HG03571 (cell line): ENCODE data around the gene GJB1.
"Not testable (repeated sequence)": the region's sequence is repeated elsewhere in the genome, so short reads cannot be mapped to it uniquely, and the experiment has no call there.

Experiments used
- ATAC-seq: cut with Tn5 transposase; IDR thresholded peaks from one replicate; pipeline ENCODE4 v1.9.1; 2021; ENCODE audit not compliant: unreplicated experiment

GJB1 gene

DNA sequence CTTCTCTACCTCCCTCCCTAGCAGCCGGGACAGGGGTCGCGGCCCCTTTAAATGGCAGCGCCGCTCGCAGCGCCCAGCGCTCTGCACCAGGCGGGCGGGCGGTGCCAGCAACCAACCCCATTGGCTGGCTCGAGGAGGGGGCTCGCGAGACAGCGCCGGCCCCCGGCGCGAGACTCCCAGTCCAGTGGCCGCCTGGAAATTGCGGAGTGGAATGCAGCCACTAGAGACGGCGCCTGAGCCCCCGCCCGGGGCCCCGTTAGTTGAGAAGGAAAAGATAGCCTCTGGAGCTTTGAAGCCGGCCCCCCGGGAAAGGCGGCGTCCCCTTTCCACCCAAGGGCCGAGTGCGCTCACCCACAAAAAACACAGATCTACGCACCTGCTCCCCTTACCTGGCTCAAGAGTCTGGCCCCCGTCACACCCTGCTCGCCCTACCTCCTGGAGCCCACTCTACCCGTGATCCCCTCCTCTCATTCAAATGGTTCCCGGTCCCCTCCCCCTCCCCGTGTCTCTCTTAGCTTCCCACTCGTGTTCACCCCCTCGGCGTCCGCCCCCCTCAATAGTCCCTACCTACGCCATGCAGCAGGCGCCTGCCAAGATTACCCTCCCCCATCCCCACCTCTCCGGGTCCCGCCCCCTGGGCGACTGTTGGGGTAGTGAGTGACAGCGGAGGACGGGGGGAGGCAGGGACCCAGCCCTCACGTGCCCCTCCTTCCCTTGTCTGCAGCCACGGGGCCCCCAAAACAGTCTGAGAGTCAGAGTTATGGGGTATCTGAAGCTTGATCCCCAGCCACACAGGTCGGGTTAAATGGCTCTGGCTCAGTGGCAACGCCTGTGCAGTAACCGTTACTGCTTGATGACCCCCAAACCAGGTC, 31.3 kb downstream of the GJB1 start, which contains the start of gene ZMYM3:
Gene ZMYM3 (minus strand): TSS at position 49 of the 872 bp plus-strand sequence. CDS start 885 bp downstream, outside the sequence.
- peak; percentile 79 for ATAC-seq

DNA sequence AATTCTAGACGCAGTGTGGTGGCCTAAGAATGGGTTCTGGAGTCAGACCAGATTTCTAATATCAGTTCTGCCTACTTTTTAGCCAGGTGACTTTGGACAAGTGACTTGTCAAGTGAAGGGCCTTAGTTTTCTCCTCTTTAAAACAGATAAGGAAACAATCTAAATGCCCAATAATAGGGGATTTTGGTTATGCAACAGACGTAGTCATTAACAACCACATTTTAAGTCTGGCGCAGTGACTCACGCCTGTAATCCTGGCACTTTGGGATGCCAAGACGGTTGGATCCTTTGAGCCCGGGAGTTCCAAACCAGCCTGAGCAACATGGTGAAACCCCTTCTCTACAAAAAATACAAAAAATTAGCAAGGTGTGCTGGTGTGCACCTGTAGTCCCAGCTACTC, 33.0 kb downstream of the GJB1 start:
- ATAC-seq = no peak

DNA sequence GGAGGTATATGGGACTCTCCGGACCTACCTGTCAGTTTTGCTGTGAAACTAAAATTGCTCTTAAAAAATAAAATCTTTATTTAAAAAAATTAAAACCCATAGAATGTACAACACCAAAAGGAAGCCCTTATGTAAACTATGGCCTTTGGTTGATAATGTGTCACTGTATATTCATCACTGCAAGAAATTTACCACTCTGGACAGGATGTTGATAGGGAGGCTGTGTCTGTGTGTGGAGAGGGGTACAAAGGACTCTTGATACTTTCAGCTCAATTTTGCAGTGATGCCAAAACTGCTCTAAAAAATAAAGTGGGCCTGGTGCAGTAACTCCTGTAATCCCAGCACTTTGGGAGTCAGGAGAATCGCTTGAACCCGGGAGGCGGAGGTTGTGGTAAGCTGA, 33.8 kb downstream of the GJB1 start:
- ATAC-seq = no peak

DNA sequence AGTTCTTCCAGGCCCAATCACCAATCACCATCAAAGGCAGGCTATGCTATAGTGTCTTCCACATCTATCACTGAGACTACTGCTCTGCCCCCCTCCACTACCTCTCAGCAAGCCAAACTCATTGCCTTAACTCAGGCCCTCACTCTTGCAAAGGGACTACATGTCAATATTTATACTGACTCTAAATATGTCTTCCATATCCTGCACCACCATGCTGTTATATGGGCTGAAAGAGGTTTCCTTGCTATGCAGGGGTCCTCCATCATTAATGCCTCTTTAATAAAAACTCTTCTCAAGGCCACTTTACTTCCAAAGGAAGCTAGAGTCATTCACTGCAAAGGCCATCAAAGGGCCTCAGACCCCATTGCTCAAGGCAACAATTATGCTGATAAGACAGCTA, 45.6 kb downstream of the GJB1 start:
- not testable (repeated sequence) for ATAC-seq

DNA sequence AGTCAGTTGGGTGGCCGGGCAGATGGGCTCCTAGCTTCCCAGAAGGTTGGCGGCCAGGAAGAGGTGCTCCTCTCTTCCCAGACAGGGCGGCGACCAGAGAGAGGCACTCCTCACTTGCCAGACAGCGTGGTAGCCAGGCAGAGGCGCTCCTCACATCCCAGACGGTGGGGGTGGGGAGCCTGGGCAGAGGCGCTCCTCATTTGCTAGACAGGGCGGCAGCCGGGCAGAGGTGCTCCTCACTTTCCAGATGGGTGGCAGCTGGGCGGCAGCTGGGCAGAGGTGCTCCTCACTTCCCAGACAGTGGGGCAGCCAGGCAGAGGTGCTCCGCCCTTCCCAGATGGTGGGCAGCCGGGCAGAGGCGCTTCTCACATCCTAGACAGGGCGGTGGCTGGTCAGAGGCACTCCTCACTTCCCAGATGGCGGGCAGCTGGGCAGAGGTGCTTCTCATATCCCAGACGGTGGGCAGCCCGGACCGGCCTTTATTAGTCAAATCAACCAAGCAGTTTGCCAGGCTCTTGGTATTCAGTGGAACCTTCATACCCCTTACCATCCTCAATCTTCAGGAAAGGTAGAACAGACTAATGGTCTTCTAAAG, 46.9 kb downstream of the GJB1 start:
- no peak for ATAC-seq

DNA sequence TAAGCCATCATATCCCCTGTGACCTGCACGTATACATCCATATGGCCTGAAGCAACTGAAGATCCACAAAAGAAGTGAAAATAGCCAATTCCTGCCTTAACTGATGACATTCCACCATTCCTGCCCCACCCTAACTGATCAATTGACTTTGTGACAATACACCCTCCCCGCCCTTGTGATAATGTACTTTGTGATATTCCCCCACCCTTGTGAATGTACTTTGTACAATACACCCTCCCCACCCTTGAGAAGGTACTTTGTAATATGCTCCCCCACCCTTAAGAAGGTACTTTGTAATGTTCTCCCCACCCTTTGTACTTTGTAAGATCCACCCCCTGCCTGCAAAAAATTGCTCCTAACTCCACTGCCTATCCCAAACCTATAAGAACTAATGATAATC, 49.3 kb downstream of the GJB1 start:
- ATAC-seq = not testable (repeated sequence)
